SK-N-MC (cell line): ENCODE data around the gene EIF2B4.

ENCODE experiments used
- EZH2 ChIP-seq: fragments of 200-600 bp; sonication (generic); IDR thresholded peaks from one replicate; pipeline ENCODE4 v1.6.1; 2017; ENCODE audit warnings: antibody characterized with exemption
- FOXP2 ChIP-seq: optimal IDR thresholded peaks from 2 replicates; pipeline ENCODE3; 2011; ENCODE audit warnings: mild to moderate bottlenecking, moderate library complexity; ENCODE audit not compliant: insufficient read depth; ENCODE audit errors: extremely low read length, control extremely low read depth
- POLR2AphosphoS5 ChIP-seq: IDR thresholded peaks from 2 replicates; pipeline ENCODE4 v1.6.1; 2012; ENCODE audit warnings: mild to moderate bottlenecking, low read depth, low read length, borderline replicate concordance

DNA sequence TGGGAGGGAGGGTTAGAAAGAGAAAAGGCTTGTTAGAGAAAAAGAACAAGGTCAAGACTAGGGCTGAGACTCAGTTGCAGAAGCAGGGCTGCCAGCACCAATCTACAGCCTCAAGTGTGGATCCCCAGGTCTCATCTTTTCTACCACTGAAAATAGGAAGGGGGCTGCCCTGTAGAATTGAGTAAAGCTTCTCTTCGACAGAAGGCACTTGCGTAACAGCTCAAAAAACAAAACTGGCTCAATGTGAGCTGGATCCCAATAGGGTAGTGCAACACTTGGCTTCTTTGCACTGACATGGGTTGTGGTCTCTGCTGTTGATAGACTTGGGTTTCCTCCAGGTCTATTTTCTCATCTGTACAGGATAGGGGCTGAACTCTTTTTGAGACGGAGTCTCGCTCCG is 45.4 kb downstream of the EIF2B4 start:
- TF ChIP-seq EZH2 (no peak), POLR2AphosphoS5 (no peak), FOXP2 (no peak)
